Fibroblast of the conjunctiva (primary cell): ENCODE data around the gene MPG.
A peak's percentile ranks its signal among the peaks of the same experiment; 100 is the strongest.
"Not testable (repeated sequence)": the region's sequence is repeated elsewhere in the genome, so short reads cannot be mapped to it uniquely, and the experiment has no call there.

Experiments used
- DNase-seq: peaks from one replicate; pipeline ENCODE4 v3.0.0-alpha.2; 2010; ENCODE audit warnings: low read depth

Gene MPG

GRCh38 chr16:112153-112840, 34.3 kb downstream of the MPG start:
- DNase-seq: no peak

- DNase-seq: no peak
Measured at GRCh38 chr16:114327-114726, 36.3 kb downstream of the MPG start.

GRCh38 chr16:116015-116414, 38.0 kb downstream of the MPG start:
- no peak for DNase-seq

GRCh38 chr16:117379-118365, 39.6 kb downstream of the MPG start:
- DNase-seq: peak; percentile 21

- no peak for DNase-seq
Measured at GRCh38 chr16:118857-119256, 40.8 kb downstream of the MPG start.

GRCh38 chr16:119295-119694, 41.3 kb downstream of the MPG start:
- no peak for DNase-seq

GRCh38 chr16:119835-120491, 41.9 kb downstream of the MPG start:
- DNase-seq: no peak

GRCh38 chr16:120756-121155, 42.7 kb downstream of the MPG start:
- no peak for DNase-seq

GRCh38 chr16:122361-122760, 44.3 kb downstream of the MPG start:
- DNase-seq: no peak

- DNase-seq: not testable (repeated sequence)
Measured at GRCh38 chr16:123558-124350, 45.7 kb downstream of the MPG start.

- no peak for DNase-seq
Measured at GRCh38 chr16:125011-125410, 47.0 kb downstream of the MPG start.

- DNase-seq: no peak
Measured at GRCh38 chr16:129075-129474, 51.0 kb downstream of the MPG start.

GRCh38 chr16:130533-131173, 52.6 kb downstream of the MPG start:
- DNase-seq: no peak

GRCh38 chr16:132120-132519, 54.1 kb downstream of the MPG start:
- no peak for DNase-seq

- DNase-seq: no peak
Measured at GRCh38 chr16:133716-134115, 55.7 kb downstream of the MPG start.
